ENCODE measurements around the gene AKNA. TPM values are rescaled to one million over a fixed set of nuclear protein-coding genes. Genes with fewer than 3 reads are reported as not detected.

The AKNA gene
- polyA plus RNA-seq, 2 of the 4 experiments (the other 2 are of a cell fraction), result 2.7 to 4.6 TPM

DNA sequence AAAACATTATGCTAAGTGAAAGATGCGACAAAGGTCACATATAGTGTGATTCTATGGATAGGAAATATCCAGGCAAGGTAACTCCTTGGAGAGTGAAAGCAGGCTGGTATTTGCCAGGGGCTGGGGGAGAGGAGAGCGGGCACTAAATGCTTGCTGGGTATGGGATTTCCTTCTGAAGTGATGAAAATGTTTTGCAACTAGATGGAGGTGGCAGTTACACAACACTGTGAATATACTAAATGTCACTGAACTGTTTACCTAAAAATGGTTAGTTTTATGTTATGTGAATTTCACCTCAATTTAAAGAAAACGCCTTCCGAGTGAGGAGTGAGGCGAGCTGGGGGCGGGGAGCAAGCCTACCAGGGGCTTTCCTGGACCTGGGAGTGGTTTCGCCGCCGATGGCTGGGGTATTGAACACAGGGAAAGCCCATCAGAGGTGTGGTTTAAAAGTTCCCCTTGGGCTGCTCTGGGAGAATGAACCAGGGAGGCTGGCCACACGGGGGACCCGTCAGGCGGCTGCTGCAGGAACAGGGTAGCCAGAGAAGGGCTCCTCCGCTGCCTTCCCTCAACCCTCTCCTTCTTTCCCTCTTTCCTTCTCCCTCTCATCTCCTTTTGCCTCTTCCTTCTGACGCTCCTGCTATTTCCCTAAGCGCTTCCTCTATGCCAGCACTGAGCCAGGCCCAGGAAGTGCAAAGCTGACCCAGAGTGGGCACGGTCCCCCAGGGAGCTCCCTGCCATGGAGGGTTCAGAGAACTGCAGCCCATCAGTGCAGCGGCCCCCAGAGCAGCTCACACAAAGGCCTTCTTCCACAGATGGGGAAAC, 4.9 kb downstream of the AKNA start:
- TF ChIP-seq BCL3 (IDR thresholded peaks at IDR 0.05), result no peak
- TF ChIP-seq, protein P1, sequence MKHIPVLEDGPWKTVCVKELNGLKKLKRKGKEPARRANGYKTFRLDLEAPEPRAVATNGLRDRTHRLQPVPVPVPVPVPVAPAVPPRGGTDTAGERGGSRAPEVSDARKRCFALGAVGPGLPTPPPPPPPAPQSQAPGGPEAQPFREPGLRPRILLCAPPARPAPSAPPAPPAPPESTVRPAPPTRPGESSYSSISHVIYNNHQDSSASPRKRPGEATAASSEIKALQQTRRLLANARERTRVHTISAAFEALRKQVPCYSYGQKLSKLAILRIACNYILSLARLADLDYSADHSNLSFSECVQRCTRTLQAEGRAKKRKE (CRISPR knock-in tag; IDR thresholded peaks at IDR 0.05; ENCODE audit: low read depth), result no peak
- TF ChIP-seq HOXB5 (CRISPR knock-in tag; IDR thresholded peaks at IDR 0.05), result no peak
- TF ChIP-seq MYC (IDR thresholded peaks at IDR 0.05; ENCODE audit: borderline replicate concordance, low read length), result no peak
- TF ChIP-seq, protein P2, sequence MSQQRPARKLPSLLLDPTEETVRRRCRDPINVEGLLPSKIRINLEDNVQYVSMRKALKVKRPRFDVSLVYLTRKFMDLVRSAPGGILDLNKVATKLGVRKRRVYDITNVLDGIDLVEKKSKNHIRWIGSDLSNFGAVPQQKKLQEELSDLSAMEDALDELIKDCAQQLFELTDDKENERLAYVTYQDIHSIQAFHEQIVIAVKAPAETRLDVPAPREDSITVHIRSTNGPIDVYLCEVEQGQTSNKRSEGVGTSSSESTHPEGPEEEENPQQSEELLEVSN (IDR thresholded peaks at IDR 0.05; ENCODE audit: borderline replicate concordance, low read depth), result no peak
- no peak for TF ChIP-seq RARB (CRISPR knock-in tag; IDR thresholded peaks at IDR 0.05)
- no peak for TF ChIP-seq HDAC2 (IDR thresholded peaks at IDR 0.05)
- no peak for TF ChIP-seq HMGXB4 (CRISPR knock-in tag; IDR thresholded peaks at IDR 0.05; ENCODE audit: borderline replicate concordance)
- no peak for TF ChIP-seq FOSL2 (IDR thresholded peaks at IDR 0.05)
- TF ChIP-seq FOSL2 (CRISPR knock-in tag; IDR thresholded peaks at IDR 0.05), result no peak
- no peak for TF ChIP-seq RNF2 (IDR thresholded peaks at IDR 0.05; ENCODE audit: borderline replicate concordance, low read depth)
- TF ChIP-seq ZNF302 (CRISPR knock-in tag; IDR thresholded peaks at IDR 0.05), result no peak
- no peak for TF ChIP-seq KDM1A (IDR thresholded peaks at IDR 0.05; ENCODE audit: low read depth)
- TF ChIP-seq POLR2AphosphoS2 (conservative IDR thresholded peaks at IDR 0.05; ENCODE audit: low read length), result no peak
- no peak for TF ChIP-seq JUNB (IDR thresholded peaks at IDR 0.05)
- Histone ChIP-seq H3K27ac (peak overlapping the region in 1 of 2 experiments; percentile 31; a peak in 2 of 6 replicates), H3K9me3 (no peaks in the 10 kb centered on the region), H3K4me3 (no peak overlapping the region), H3K4me2 (no peak overlapping the region), H3K4me1 (peaks cover 9% of the 10 kb centered on the region; the same call in 2 of the 3 replicates)
- DNase-seq (ENCODE audit: low read depth in 1 of 2, low spot score in 1 of 2), result no peak
- FAIRE-seq, result no peak
- ChIA-PET POLR2A (no interaction called here), CTCF (interaction anchor here (1.5 kb wide), 1 partner anchor 27 kb away, joined by 3 read pairs; no protein-coding TSS in a partner anchor)
- WGBS (ENCODE audit: missing lambda C conversion rate), result 87% methylated on average over 17 of the region's 17 CpGs
- peak; percentile 38 to 50; a peak in 4 of 6 replicates for ATAC-seq

DNA sequence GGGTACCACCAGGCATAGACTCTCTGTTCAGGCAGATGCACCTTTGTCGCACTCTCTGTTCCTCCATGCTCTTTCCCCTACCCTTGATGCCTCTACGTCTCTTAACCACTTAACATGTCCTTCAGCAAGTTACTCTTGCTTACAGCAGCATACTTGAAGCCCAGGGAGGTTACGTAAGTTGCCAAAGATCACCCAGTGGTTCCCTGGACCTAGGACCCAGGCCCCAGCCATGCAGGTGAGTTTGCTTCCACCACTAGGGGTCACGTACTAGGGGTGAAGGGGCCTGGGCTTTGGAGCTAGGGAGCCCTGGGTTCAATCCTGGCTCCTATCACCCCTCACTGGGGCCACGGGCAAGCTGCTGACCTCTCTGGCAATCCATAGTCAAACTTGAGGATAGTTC, 8.9 kb downstream of the AKNA start:
- TF ChIP-seq POLR2A (IDR thresholded peaks at IDR 0.05; ENCODE audit: low read length), result no peak
- TF ChIP-seq, protein P3, sequence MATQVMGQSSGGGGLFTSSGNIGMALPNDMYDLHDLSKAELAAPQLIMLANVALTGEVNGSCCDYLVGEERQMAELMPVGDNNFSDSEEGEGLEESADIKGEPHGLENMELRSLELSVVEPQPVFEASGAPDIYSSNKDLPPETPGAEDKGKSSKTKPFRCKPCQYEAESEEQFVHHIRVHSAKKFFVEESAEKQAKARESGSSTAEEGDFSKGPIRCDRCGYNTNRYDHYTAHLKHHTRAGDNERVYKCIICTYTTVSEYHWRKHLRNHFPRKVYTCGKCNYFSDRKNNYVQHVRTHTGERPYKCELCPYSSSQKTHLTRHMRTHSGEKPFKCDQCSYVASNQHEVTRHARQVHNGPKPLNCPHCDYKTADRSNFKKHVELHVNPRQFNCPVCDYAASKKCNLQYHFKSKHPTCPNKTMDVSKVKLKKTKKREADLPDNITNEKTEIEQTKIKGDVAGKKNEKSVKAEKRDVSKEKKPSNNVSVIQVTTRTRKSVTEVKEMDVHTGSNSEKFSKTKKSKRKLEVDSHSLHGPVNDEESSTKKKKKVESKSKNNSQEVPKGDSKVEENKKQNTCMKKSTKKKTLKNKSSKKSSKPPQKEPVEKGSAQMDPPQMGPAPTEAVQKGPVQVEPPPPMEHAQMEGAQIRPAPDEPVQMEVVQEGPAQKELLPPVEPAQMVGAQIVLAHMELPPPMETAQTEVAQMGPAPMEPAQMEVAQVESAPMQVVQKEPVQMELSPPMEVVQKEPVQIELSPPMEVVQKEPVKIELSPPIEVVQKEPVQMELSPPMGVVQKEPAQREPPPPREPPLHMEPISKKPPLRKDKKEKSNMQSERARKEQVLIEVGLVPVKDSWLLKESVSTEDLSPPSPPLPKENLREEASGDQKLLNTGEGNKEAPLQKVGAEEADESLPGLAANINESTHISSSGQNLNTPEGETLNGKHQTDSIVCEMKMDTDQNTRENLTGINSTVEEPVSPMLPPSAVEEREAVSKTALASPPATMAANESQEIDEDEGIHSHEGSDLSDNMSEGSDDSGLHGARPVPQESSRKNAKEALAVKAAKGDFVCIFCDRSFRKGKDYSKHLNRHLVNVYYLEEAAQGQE (IDR thresholded peaks at IDR 0.05), result no peak
- no peak for TF ChIP-seq ZSCAN20 (CRISPR knock-in tag; IDR thresholded peaks at IDR 0.05)
- TF ChIP-seq NPAS2 (CRISPR knock-in tag; IDR thresholded peaks at IDR 0.05; ENCODE audit: borderline replicate concordance), result no peak
- TF ChIP-seq CTCF (IDR thresholded peaks at IDR 0.05), result no peak
- TF ChIP-seq RAD21 (conservative IDR thresholded peaks at IDR 0.05 in 1 of 2, IDR thresholded peaks at IDR 0.05 in 1 of 2), result no peak
- no peak for TF ChIP-seq KDM5A (IDR thresholded peaks at IDR 0.05)
- Histone ChIP-seq H3K4me1 (no peaks in the 10 kb centered on the region), H3K27ac (no peak overlapping the region), H3K4me2 (no peak overlapping the region), H3K9me3 (no peaks in the 10 kb centered on the region), H3K4me3 (no peak overlapping the region)
- no peak for DNase-seq (ENCODE audit: low read depth in 1 of 2, low spot score in 1 of 2)
- CTCF ChIA-PET, result interaction anchor here (0.7 to 2.6 kb wide), 6 partner anchors 9 to 27 kb away, joined by 3 to 9 read pairs (median 4); partner anchors contain the start of gene AKNA
- WGBS (ENCODE audit: missing lambda C conversion rate), result 86% methylated on average over 5 of the region's 5 CpGs
- POLR2A ChIA-PET, result no interaction called here
- FAIRE-seq, result no peak
- ATAC-seq, result no peak
